ENCODE results near the gene FCER2. TPM values are rescaled to one million over a fixed set of nuclear protein-coding genes. Genes with fewer than 3 reads are reported as not detected.
A peak's percentile ranks its signal among the peaks of the same experiment; 100 is the strongest.

The FCER2 gene
- total RNA-seq, 1 donor from 2014 or later, result 0.58 TPM

DNA sequence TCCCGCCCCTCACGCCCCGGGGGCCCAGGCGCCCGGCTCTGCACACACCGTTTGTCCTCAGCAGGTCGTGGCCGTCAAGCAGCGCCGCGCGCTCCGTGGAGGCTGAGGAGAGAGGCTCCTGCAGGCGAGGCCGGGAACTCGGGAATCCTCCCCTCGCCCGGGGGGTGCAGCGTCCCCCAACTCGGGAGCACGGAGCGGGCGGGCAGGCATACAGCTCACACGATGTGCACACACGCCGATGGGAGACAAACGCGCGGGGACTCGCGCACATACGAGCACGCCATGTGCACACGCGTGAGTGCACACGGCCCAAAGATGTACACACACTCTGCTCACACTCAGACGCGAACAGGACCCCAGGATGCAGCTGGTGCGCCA lies 29.3 kb upstream of the FCER2 start:
- no peak for TF ChIP-seq CTCF (IDR thresholded peaks at IDR 0.05)
- ATAC-seq (no peak), DNase-seq (no peak)
- Histone ChIP-seq H3K36me3 (no peaks in the 10 kb centered on the region), H3K27ac (no peak overlapping the region), H3K9me3 (no peaks in the 10 kb centered on the region), H3K27me3 (peaks cover 45% of the 10 kb centered on the region), H3K4me3 (no peak overlapping the region), H3K4me1 (peaks cover 3% of the 10 kb centered on the region)
- intact Hi-C loops (cut with DNase I), result no loop called here

GRCh38 chr19:7730286-7731217 lies 28.6 kb upstream of the FCER2 start:
- ATAC-seq, result peak; percentile 7

GRCh38 chr19:7729831-7730285 lies 27.9 kb upstream of the FCER2 start:
- no peak overlapping the region for H3K4me3 ChIP-seq

More at GRCh38 chr19:7730286-7731217, 28.6 kb upstream of the FCER2 start:
- DNase-seq, result no peak
- Histone ChIP-seq H3K9me3 (no peaks in the 10 kb centered on the region), H3K36me3 (no peaks in the 10 kb centered on the region), H3K27me3 (peaks cover 45% of the 10 kb centered on the region), H3K4me1 (peaks cover 3% of the 10 kb centered on the region), H3K4me3 (no peak overlapping the region), H3K27ac (no peak overlapping the region)
- TF ChIP-seq CTCF (IDR thresholded peaks at IDR 0.05), result no peak
- intact Hi-C loops (cut with DNase I), result no loop called here

DNA sequence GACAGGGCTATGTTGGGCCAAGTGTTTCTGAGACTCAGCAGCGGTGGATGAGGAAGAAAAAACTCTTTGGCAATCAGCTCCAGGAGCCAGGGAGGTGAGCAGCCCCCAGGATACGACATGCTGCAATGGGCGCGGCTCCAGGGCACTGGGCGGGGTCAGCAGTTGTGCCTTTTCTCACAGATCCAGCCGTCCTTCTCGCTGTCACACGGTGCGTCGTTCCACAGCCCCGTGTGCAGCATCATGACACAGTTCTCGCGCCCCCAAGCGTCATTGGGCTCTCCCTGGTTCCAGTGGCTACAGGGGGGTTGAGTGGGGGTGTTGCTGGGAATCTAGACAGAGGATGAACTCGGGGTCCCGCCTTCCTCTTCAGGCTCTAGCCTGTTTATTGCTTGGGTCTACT lies 27.3 kb upstream of the FCER2 start:
- peaks cover 45% of the 10 kb centered on the region for H3K27me3 ChIP-seq
- no peak overlapping the region for H3K4me3 ChIP-seq
- peaks cover 3% of the 10 kb centered on the region for H3K4me1 ChIP-seq
- no peak overlapping the region for H3K27ac ChIP-seq
- no peak for TF ChIP-seq CTCF (IDR thresholded peaks at IDR 0.05)
- DNase-seq (no peak), ATAC-seq (no peak)
- no peaks in the 10 kb centered on the region for H3K36me3 ChIP-seq
- H3K9me3 ChIP-seq, result no peaks in the 10 kb centered on the region
- intact Hi-C loops (cut with DNase I), result no loop called here

More at GRCh38 chr19:7729831-7730285, 27.9 kb upstream of the FCER2 start:
- no peak for TF ChIP-seq CTCF (IDR thresholded peaks at IDR 0.05)
- ATAC-seq (no peak), DNase-seq (no peak)
- Histone ChIP-seq H3K9me3 (no peaks in the 10 kb centered on the region), H3K36me3 (no peaks in the 10 kb centered on the region), H3K4me1 (peaks cover 3% of the 10 kb centered on the region), H3K27ac (no peak overlapping the region), H3K27me3 (peaks cover 45% of the 10 kb centered on the region)
- intact Hi-C loops (cut with DNase I), result no loop called here

- H3K4me1 ChIP-seq, result no peaks in the 10 kb centered on the region
- no peaks in the 10 kb centered on the region for H3K9me3 ChIP-seq
- H3K27ac ChIP-seq, result no peak overlapping the region
- no peak for DNase-seq
- no peak overlapping the region for H3K4me3 ChIP-seq
- intact Hi-C loops (cut with DNase I), result no loop called here
- TF ChIP-seq CTCF (IDR thresholded peaks at IDR 0.05), result no peak
- peaks cover 31% of the 10 kb centered on the region for H3K27me3 ChIP-seq
- H3K36me3 ChIP-seq, result no peaks in the 10 kb centered on the region
- no peak for ATAC-seq
Measured at GRCh38 chr19:7725791-7726190, 23.9 kb upstream of the FCER2 start.
